Lower leg skin (tissue), 4 donors: Measurements from ENCODE around the gene TMLHE. TPM values are rescaled to one million over a fixed set of nuclear protein-coding genes. Genes with fewer than 3 reads are reported as not detected.
"Not testable (repeated sequence)": the region's sequence is repeated elsewhere in the genome, so short reads cannot be mapped to it uniquely, and the experiment has no call there.

Experiments
- DNase-seq, 2 donors: peaks; one replicate each; pipeline ENCODE4 v3.0.0-alpha.2; 2019; ENCODE audit warnings: low spot score in 2 of 2
- H3K4me3 ChIP-seq: fragments of 200-600 bp; sonication (generic); 2 replicates; pipeline ENCODE4 v1.5.1; 2017; ENCODE audit warnings: mild to moderate bottlenecking, low read depth; ENCODE audit not compliant: poor library complexity, severe bottlenecking
- POLR2A ChIP-seq, 2 donors: fragments of 450-650 bp; IDR thresholded peaks; one replicate each; pipeline ENCODE4 v1.6.1; 2016 to 2017; ENCODE audit warnings: antibody characterized with exemption in 2 of 2, mild to moderate bottlenecking in 1 of 2, moderate library complexity in 1 of 2
- WGBS, 2 donors: methylation state at CpG; one replicate each; pipeline ENCODE4 v1.1.5; 2018; 5-methylcytosine and 5-hydroxymethylcytosine counted together
- intact Hi-C: fragments of 100-400 bp; cut with DNase I; formaldehyde crosslinking; loops from one replicate; pipeline ENCODE4 v1.15.0; 2023; ENCODE audit warnings: low total_unique reads
- total RNA-seq, 4 donors: library from RNA; depleted of rRNA; stranded (reverse); fragments of >200 nt; gene quantifications; one replicate each; pipeline ENCODE4 v1.1.0, GENCODE V29; 2016
- TF ChIP-seq, protein P1 (sequence below), 3 donors: fragments of 450-650 bp; IDR thresholded peaks; one replicate each; pipeline ENCODE4 v1.5.1; 2016; ENCODE audit warnings: antibody characterized with exemption in 3 of 3, mild to moderate bottlenecking in 3 of 3, moderate library complexity in 2 of 3

Gene TMLHE
- total RNA-seq, 4 donors from 2014 or later = 6.9 to 14.9 (median 9.2) TPM

GRCh38 chrX:155632431-155633100 is 19.8 kb upstream of the TMLHE start:
- TF ChIP-seq POLR2A (IDR thresholded peaks at IDR 0.05) = no peak
- TF ChIP-seq, protein P1, sequence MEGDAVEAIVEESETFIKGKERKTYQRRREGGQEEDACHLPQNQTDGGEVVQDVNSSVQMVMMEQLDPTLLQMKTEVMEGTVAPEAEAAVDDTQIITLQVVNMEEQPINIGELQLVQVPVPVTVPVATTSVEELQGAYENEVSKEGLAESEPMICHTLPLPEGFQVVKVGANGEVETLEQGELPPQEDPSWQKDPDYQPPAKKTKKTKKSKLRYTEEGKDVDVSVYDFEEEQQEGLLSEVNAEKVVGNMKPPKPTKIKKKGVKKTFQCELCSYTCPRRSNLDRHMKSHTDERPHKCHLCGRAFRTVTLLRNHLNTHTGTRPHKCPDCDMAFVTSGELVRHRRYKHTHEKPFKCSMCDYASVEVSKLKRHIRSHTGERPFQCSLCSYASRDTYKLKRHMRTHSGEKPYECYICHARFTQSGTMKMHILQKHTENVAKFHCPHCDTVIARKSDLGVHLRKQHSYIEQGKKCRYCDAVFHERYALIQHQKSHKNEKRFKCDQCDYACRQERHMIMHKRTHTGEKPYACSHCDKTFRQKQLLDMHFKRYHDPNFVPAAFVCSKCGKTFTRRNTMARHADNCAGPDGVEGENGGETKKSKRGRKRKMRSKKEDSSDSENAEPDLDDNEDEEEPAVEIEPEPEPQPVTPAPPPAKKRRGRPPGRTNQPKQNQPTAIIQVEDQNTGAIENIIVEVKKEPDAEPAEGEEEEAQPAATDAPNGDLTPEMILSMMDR (IDR thresholded peaks at IDR 0.05) = no peak
- no peak for DNase-seq
- intact Hi-C loops = no loop called here
- 80 to 87% methylated on average over 3 of the region's 3 CpGs for WGBS, 2 donors
- H3K4me3 ChIP-seq = no peak overlapping the region

DNA sequence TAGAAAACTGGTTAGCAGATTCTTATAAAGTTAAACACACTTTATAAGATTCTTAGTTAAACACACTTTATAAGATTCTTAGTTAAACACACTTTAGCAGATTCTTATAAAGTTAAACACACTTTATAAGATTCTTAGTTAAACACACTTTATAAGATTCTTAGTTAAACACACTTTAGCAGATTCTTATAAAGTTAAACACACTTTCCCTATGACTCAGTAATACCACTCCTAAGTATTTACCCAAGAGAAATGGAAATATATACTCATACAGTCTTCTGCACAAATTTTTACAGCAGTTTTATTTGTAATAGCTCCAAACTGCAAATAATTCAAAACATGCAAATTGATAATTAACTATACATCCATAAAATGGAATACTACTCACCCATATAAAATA is 7.4 kb upstream of the TMLHE start:
- H3K4me3 ChIP-seq, intact Hi-C loops, DNase-seq: not testable (repeated sequence)

DNA sequence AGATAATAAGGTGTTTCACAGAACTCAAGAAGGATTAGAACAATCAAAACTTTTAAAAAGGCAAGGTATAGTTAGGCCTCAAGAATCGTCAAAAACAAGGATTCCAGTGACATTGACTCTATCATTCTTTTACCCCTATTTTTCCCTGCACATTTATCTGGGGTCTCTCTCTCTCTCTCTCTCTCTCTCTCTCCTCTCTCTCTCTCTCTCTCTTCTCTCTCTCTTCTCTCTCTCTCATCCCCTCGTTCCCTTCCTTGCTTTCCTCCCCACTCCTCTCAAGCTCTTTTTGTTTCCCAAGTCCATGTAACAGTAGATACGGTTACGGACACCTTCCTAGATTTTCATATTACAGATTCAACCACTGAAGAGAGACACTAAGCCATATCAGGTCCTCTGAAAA is 3.2 kb upstream of the TMLHE start:
- intact Hi-C loops = no loop called here
- no peak for DNase-seq
- WGBS, 2 donors = 83 to 93% methylated on average over 4 of the region's 4 CpGs
- TF ChIP-seq, protein P1 (IDR thresholded peaks at IDR 0.05) = no peak
- no peak for TF ChIP-seq POLR2A (IDR thresholded peaks at IDR 0.05)
- H3K4me3 ChIP-seq = no peak overlapping the region

GRCh38 chrX:155613927-155614559 is 1.3 kb upstream of the TMLHE start:
- TF ChIP-seq, protein P1 (IDR thresholded peaks at IDR 0.05) = no peak
- TF ChIP-seq POLR2A (IDR thresholded peaks at IDR 0.05) = no peak
- DNase-seq = no peak
- no peak overlapping the region for H3K4me3 ChIP-seq
- intact Hi-C loops = no loop called here

DNA sequence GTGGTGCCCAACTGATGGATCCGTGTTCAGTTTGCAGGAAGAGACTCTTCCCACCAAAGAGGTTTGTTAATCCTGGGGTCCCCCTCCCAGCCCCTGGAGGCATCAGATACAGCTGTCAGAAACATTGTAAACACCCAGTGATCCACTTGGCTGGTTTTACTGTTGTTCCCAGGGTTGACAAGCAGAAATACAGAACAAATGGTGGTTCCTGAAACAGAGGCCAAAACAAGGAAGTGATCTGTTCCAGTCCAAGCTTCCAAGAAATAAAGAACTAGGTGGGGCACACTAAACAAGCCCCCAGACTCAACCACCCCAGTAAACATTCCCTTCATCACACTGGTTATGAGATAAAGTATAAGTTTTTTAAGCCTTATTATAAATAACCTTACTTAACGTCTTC is 1.4 kb downstream of the TMLHE start:
- TF ChIP-seq POLR2A (IDR thresholded peaks at IDR 0.05) = no peak
- TF ChIP-seq, protein P1 (IDR thresholded peaks at IDR 0.05) = no peak
- no peak for DNase-seq
- H3K4me3 ChIP-seq = no peak overlapping the region
- intact Hi-C loops = no loop called here
- 25 to 41% methylated on average over 2 of the region's 2 CpGs for WGBS, 2 donors

DNA sequence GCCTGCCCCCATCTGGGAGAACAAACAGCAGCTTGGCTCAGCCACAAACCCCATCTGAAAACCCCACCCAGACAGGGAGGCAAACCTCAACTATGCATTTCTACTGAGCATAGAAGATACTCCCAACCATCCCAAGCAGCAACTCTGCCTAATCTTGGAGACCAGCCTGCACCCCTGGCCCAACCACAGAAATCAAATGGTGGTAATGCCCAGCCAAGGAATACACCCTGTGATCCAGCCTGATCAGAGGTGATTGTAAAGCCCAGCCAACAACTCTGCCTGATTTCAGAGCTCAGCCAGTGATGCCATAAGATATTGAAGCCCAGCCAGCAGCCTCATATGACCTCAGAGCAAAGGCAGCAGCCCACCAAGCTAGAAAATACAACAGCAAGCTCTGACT is 19.8 kb downstream of the TMLHE start:
- no peak overlapping the region for H3K4me3 ChIP-seq
- DNase-seq = peak in 1 of 2 donors; percentile 32
- intact Hi-C loops = no loop called here
- TF ChIP-seq, protein P1 (IDR thresholded peaks at IDR 0.05) = no peak
